Mesodermal cell (in vitro differentiated cells): Measurements from ENCODE around the gene ZAP70.

Experiments used
- H3K27ac ChIP-seq: 2 replicates; pipeline ENCODE4 v1.7.0; 2013; ENCODE audit warnings: mild to moderate bottlenecking, low read depth, low read length, moderate library complexity; ENCODE audit not compliant: severe bottlenecking
- H3K36me3 ChIP-seq: 2 replicates; pipeline ENCODE4 v1.7.1; 2013; ENCODE audit warnings: mild to moderate bottlenecking, low read length, moderate library complexity; ENCODE audit not compliant: control insufficient read depth, insufficient read depth
- H3K4me1 ChIP-seq: one replicate; pipeline ENCODE4 v1.7.1; 2013; ENCODE audit warnings: mild to moderate bottlenecking, low read length; ENCODE audit not compliant: insufficient read depth, control insufficient read depth, poor library complexity, severe bottlenecking
- H3K4me3 ChIP-seq: 2 replicates; pipeline ENCODE4 v1.7.0; 2013; ENCODE audit warnings: low read length, control low read depth, mild to moderate bottlenecking; ENCODE audit not compliant: insufficient read depth, poor library complexity, severe bottlenecking; ENCODE audit errors: extremely low read depth
- H3K9me3 ChIP-seq: 2 replicates; pipeline ENCODE4 v1.7.1; 2013; ENCODE audit warnings: mild to moderate bottlenecking, low read length, moderate library complexity; ENCODE audit not compliant: control insufficient read depth
- WGBS, 2 experiments: methylation state at CpG; one replicate each; pipeline ENCODE4 v1.1.5; 2013; ENCODE audit warnings: missing lambda C conversion rate in 2 of 2; ENCODE audit not compliant: insufficient coverage in 2 of 2; 5-methylcytosine and 5-hydroxymethylcytosine counted together

ZAP70 gene

GRCh38 chr2:97726261-97727064 is 13.1 kb downstream of the ZAP70 start:
- Histone ChIP-seq H3K9me3 (no peaks in the 10 kb centered on the region), H3K4me3 (no peak overlapping the region), H3K4me1 (no peaks in the 10 kb centered on the region), H3K36me3 (no peaks in the 10 kb centered on the region), H3K27ac (no peak overlapping the region)
- WGBS, 2 experiments = 66 to 69% methylated on average over 4 of the region's 4 CpGs

- H3K9me3 ChIP-seq = no peaks in the 10 kb centered on the region
- 81 to 87% methylated on average over 4 of the region's 7 CpGs for WGBS, 2 experiments
- H3K4me3 ChIP-seq = no peak overlapping the region
- no peaks in the 10 kb centered on the region for H3K36me3 ChIP-seq
- no peak overlapping the region for H3K27ac ChIP-seq
- H3K4me1 ChIP-seq = no peaks in the 10 kb centered on the region
Measured at GRCh38 chr2:97727296-97727695, 13.9 kb downstream of the ZAP70 start.

DNA sequence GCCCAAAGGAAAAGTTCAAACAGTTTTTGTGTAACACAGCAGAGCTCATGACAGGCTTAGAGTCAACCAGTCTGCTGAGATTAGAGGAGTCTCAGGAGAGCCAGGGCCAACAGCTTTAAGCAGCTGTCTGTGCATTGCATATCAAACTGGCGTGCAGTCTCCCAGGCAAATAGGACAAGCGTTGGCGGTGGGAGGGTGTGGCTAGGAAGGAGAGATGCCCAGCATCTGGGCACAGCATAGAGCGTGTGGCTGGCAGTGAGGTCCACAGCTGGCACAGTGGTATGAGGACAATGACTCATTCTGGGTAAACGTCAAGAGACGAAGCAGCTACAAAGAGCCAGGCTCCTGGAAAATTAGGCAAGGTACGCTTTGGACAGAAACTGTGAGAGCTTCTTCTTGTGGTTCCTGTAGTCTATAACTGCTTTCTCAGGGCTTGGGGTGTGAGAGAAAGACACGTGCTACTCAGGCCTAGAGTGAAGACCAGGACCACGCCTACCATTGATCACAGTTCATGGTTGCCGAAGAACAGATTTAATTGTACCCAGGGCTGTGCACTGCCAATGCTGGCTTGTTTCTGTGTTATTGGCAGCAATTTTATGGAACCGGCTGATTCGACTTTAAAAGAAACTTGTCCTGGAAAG is 14.8 kb downstream of the ZAP70 start:
- Histone ChIP-seq H3K27ac (no peak overlapping the region), H3K9me3 (no peaks in the 10 kb centered on the region), H3K36me3 (no peaks in the 10 kb centered on the region), H3K4me3 (no peak overlapping the region), H3K4me1 (no peaks in the 10 kb centered on the region)
- WGBS, 2 experiments = 92 to 97% methylated on average over 12 of the region's 12 CpGs

- Histone ChIP-seq H3K9me3 (no peaks in the 10 kb centered on the region), H3K4me3 (no peak overlapping the region), H3K4me1 (no peaks in the 10 kb centered on the region), H3K27ac (no peak overlapping the region), H3K36me3 (no peaks in the 10 kb centered on the region)
- no CpG with 5 or more reads among the region's 1 CpG for WGBS, 2 experiments
Measured at GRCh38 chr2:97730245-97730644, 16.9 kb downstream of the ZAP70 start.

DNA sequence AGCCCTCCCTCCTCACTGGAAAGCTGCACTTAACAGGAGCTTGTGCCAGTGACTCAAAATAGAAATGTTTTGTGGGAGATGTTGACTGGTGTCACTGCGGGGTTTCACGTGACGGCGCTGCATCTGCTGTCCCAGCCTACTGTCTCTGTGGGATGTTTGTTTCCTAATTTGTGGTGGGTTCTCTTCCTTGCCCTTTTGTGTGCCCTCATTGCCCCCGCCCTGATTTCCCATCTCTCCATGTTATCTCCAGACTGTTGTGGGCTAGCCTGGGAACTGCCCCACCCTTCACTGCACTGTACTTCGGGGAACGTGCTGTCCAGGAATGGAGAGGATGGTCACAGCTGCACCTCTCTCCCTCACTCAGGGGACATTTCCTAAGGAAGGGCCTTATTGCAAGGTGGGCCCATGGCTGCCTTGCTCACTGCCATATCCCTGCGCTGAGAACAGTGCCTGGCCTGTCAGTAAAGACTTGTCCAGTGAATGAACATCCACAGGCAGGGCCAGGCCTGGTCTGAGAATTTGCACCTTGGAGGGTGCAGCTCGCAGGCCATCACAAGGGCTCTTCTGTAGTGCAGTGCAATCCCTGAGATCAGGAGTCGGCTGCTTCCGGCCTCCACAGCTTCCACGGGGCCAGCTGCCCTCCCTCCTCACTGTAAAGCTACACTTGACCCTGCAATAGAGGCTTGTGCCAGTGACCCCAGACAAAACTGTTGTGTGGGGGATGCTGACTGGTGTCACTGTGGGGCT is 18.1 kb downstream of the ZAP70 start:
- Histone ChIP-seq H3K4me3 (no peak overlapping the region), H3K36me3 (no peaks in the 10 kb centered on the region), H3K9me3 (no peaks in the 10 kb centered on the region), H3K4me1 (no peaks in the 10 kb centered on the region), H3K27ac (no peak overlapping the region)
- 95 to 96% methylated on average over 8 to 10 of the region's 12 CpGs for WGBS, 2 experiments

- 90 to 95% methylated on average over 18 to 23 of the region's 28 CpGs for WGBS, 2 experiments
- Histone ChIP-seq H3K27ac (no peak overlapping the region), H3K9me3 (no peaks in the 10 kb centered on the region), H3K36me3 (no peaks in the 10 kb centered on the region), H3K4me1 (no peaks in the 10 kb centered on the region), H3K4me3 (no peak overlapping the region)
Measured at GRCh38 chr2:97732436-97733340, 19.3 kb downstream of the ZAP70 start.

DNA sequence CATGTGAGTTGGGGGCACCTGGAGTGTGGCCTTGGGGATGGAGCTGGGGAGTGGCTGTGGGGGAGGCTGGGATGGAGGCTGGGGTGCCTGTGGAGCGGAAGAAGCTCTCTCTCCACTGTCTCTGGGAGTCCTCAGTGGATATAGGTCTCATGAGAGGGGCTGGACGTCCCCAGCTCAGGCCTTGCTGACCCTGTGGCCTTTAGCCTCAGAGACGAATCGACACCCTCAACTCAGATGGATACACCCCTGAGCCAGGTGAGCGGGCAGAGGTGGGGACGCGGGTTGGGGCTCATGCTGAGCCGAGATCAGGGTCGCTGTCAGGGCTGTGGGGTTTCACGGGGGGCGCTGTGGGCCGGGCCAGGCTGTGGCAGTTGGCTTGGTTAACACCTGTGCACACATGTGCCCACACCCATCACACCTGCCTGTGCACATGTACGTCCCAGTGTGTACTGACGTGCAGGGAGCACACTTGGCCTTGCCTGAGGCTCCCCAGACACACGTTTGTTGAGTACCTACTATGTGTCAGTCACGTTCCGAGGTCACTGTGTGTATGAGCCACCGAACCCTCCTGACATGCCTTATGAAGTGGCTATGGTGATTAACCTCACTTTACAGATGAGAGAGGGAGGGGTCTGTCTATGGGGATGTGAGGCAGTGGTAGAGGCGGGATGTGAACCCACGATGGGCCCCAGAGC is 20.1 kb downstream of the ZAP70 start:
- 86 to 88% methylated on average over 16 to 17 of the region's 20 CpGs for WGBS, 2 experiments
- H3K4me1 ChIP-seq = no peaks in the 10 kb centered on the region
- H3K36me3 ChIP-seq = no peaks in the 10 kb centered on the region
- no peak overlapping the region for H3K27ac ChIP-seq
- no peaks in the 10 kb centered on the region for H3K9me3 ChIP-seq
- no peak overlapping the region for H3K4me3 ChIP-seq

- 95 to 96% methylated on average over 39 to 42 of the region's 44 CpGs for WGBS, 2 experiments
- no peak overlapping the region for H3K4me3 ChIP-seq
- no peak overlapping the region for H3K27ac ChIP-seq
- no peaks in the 10 kb centered on the region for H3K36me3 ChIP-seq
- no peaks in the 10 kb centered on the region for H3K9me3 ChIP-seq
- H3K4me1 ChIP-seq = no peaks in the 10 kb centered on the region
Measured at GRCh38 chr2:97734061-97735051, 21.0 kb downstream of the ZAP70 start.

GRCh38 chr2:97735161-97735561 is 21.8 kb downstream of the ZAP70 start:
- Histone ChIP-seq H3K36me3 (no peaks in the 10 kb centered on the region), H3K4me1 (no peaks in the 10 kb centered on the region), H3K27ac (no peak overlapping the region), H3K4me3 (no peak overlapping the region), H3K9me3 (no peaks in the 10 kb centered on the region)
- 95% methylated on average over 16 to 27 of the region's 29 CpGs for WGBS, 2 experiments
